CD4-positive, alpha-beta T cell treated with Interleukin-12 subunit alpha and Interleukin-12 subunit beta, for 1 hour (primary cell): ENCODE data around the gene GRID1.

Experiments used
- DNase-seq: peaks from one replicate; pipeline ENCODE4 v3.0.0-alpha.2; 2020

GRID1 gene

GRCh38 chr10:85615556-85615955 is 751.0 kb downstream of the GRID1 start:
- no peak for DNase-seq

DNA sequence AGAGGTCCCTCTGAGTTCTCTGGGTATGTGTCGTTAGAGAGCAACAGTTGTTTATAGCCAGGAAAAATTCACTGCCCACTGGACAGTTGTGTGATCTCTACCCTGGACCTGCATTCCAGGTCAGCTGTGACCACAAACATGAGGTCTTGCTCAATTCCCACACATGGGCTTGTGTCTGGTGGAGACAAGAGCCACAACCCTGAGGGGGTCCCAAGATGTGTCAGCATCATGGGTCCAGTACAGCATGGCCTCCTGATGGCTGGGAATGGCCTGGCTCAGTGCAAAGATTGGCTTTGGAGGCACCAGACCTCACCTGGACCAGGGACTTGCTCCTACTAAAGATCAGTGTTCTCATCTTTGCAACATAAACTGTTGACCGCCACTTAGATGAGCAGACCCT is 751.6 kb downstream of the GRID1 start:
- no peak for DNase-seq

GRCh38 chr10:85614566-85614965 is 752.0 kb downstream of the GRID1 start:
- no peak for DNase-seq

DNA sequence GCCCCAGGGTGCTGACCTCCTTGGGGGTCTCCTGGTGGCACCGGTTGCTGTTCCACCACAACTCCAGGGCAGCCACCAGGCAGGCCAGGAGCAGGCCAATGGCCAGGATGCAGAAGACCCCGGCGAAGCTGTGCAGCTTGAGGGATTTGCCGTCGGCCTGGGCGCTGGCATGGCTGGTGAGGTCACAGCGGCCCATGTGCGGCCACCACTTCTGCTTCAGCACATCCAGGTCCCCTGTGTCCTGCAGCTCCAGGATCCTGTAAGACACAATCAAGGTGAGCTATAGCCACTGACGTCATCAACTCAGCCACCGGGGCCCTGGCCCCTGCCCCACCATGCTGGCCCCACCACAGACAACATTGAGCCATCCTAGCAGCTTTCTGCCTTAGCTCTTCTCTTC is 753.2 kb downstream of the GRID1 start:
- no peak for DNase-seq

DNA sequence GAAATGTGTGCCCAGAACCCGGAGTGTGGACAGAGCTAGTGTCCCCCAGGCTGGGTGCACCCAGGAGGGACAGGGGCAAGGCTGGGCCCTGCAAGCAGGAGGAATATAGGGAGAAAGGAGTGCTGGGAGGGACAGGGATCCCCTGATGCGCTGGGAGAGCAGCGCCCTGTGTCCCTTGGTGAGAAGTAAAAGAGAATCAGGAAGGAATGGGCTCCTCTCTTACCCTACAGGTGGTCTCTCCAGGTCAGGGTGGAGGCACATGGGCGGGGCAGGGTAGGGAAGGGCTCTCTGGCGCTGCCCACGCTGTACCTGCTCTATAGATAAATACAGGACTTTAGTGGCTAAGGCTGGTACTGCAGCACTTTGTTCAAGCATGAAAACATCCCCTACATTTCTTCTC is 753.8 kb downstream of the GRID1 start:
- peak; percentile 8 for DNase-seq

DNA sequence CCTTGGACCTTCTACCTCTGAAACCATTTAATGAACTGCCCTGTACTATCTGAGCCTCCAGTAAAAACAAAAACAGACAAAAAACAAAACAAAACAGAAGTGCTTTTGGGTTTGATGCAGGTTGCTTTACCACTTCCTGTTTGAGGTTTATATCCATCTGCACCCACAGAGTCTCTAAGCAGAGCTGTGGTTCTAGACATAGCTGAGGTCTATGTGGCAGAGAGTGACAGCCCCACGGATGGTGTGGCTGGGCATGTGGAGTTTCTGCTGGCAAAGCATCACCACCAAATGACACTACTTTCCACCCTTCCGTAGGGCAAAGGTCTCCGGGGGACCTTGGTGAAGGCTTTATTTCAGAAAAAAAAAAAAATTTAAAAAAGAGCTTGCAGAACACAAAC is 754.2 kb downstream of the GRID1 start:
- DNase-seq, result peak; percentile 62

GRCh38 chr10:85611746-85612377 is 754.7 kb downstream of the GRID1 start:
- no peak for DNase-seq

GRCh38 chr10:85611093-85611740 is 755.4 kb downstream of the GRID1 start:
- DNase-seq, result no peak

GRCh38 chr10:85610381-85611092 is 756.1 kb downstream of the GRID1 start:
- no peak for DNase-seq

GRCh38 chr10:85609509-85609908 is 757.1 kb downstream of the GRID1 start:
- no peak for DNase-seq

- no peak for DNase-seq
Observed at GRCh38 chr10:85608706-85609105, 757.9 kb downstream of the GRID1 start.

- DNase-seq, result no peak
Observed at GRCh38 chr10:85607043-85607695, 759.4 kb downstream of the GRID1 start.

DNA sequence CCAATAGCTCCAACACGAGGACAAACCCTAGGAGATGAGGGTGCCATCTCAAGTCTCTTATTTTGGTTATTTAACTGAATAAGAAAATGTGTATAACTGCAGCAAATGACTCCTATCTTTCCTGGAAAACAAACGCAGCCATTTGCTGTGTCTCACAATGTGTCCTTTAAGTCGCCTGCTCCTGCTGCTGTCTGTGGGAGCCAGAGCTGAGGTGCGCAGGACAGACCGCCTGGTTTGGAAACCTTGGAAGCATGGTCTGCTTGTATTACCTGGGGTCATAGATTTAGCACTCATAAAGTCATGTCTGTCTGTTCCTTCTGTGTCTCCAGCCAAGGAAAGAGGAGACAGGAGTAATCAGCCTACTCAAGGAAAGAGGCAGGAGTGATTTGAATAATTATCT is 760.2 kb downstream of the GRID1 start:
- no peak for DNase-seq

DNA sequence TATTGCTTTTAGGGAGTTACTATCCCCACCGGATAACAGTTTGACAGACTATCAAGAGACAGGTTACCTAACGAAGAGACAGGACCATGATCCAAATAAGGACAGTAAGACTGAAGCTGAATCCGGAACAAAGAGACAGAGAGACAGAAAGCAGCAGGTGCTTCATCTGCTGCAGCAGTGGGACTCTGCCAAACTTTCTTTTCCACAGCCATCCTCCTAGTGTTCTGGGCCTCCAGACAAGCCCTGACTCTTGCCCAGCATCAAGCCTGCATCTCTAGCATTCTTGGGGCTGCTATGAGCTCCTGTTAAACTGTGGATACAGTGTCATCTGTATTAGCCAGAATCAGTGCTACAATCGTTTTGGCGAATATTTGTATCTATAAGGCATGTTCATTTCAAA is 761.7 kb downstream of the GRID1 start:
- DNase-seq, result no peak

DNA sequence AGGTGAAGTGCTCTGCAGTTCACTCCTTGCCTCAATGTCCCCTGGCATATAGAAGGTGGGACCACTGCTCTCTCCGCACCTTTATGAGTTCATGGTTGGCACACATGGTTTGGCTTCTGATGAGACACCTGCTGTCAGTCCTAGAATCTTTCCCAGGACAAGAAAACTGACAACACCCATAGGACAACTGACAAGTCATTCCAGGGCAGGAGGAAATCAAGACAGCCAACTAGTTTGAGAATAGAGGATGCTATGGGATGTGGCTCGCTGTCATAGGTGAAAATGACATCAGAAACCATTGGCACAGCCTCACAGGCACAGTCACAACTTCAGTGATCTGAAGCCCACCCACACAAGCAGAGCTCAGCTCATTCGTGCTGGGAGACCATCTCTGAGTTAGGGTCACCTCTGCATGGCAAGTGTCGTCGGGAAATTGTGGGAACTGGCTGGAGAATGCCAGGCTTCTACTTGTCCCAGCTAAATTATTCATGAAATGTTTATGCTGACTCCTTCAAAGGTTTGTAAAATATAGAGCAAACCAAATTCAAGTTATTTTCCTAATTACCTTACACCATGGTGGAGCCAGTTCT is 762.4 kb downstream of the GRID1 start:
- no peak for DNase-seq

GRCh38 chr10:85603151-85603940 is 763.2 kb downstream of the GRID1 start:
- no peak for DNase-seq

- no peak for DNase-seq
Observed at GRCh38 chr10:85602713-85603112, 763.9 kb downstream of the GRID1 start.

DNA sequence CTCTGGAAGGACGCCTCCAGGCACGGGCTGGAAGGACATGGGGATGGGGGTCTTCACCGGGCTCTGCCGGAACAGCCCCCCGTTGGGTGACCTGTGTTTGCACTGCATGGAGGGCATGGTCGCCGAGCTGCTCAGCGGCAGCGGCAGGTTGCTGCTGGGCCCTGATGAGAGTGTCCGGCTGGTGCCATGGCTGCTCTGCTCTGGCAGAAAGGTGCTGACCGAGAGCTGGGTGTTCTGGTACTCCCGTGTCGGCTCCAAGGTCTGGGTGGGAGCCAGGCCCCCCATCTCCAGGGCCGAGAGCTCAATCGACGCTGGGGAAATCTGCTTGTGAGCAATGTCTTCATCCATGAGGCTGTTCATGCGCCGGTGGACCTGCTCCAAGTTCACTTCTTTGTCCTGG is 764.3 kb downstream of the GRID1 start:
- DNase-seq, result no peak

DNA sequence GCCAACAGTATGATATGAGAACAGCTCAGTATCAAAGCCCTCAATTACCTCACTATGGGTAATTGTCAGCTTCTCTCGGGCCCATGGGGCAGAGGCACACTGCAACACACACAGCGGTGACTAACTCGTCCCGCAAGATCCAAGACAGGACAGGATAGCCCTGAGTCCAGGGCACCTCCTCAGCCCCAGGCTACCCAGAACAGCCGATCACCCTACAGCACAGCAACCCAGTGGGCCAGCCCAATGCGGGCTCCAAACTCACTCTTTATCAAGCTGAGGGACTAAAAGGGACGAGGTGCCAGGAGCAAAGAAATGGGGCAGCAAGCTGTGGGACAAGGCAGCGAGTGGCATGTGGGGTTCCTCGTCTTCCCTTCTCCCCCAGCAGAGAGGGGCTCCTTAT is 765.1 kb downstream of the GRID1 start:
- DNase-seq, result no peak

GRCh38 chr10:85600744-85601081 is 765.9 kb downstream of the GRID1 start:
- DNase-seq, result no peak

GRCh38 chr10:85600026-85600743 is 766.4 kb downstream of the GRID1 start:
- DNase-seq, result no peak

- no peak for DNase-seq
Observed at GRCh38 chr10:85599081-85599480, 767.5 kb downstream of the GRID1 start.
